Retinal pigment epithelial cell (primary cell): Measurements from ENCODE around the gene MAP3K13.
"Not testable (repeated sequence)": the region's sequence is repeated elsewhere in the genome, so short reads cannot be mapped to it uniquely, and the experiment has no call there.

Experiments used
- DNase-seq: peaks from one replicate; pipeline ENCODE4 v3.0.0-alpha.2; 2010; ENCODE audit warnings: low read depth
- H3K4me3 ChIP-seq: 2 replicates; pipeline ENCODE4 v1.5.1; 2011; ENCODE audit warnings: mild to moderate bottlenecking, low read length, control low read depth, moderate library complexity
- CTCF ChIP-seq: conservative IDR thresholded peaks from 2 replicates; pipeline ENCODE4 v1.5.1; 2011; ENCODE audit warnings: low read depth, low read length, control low read depth, inconsistent platforms

MAP3K13 gene

GRCh38 chr3:185409957-185410356, 47.0 kb downstream of the MAP3K13 start:
- no peak for DNase-seq
- H3K4me3 ChIP-seq, result no peak overlapping the region
- TF ChIP-seq CTCF, result no peak

GRCh38 chr3:185411133-185411532, 48.2 kb downstream of the MAP3K13 start:
- no peak for DNase-seq
- no peak overlapping the region for H3K4me3 ChIP-seq
- TF ChIP-seq CTCF, result no peak

GRCh38 chr3:185416513-185416912, 53.6 kb downstream of the MAP3K13 start:
- H3K4me3 ChIP-seq, result no peak overlapping the region
- TF ChIP-seq CTCF, result no peak
- DNase-seq, result no peak

- DNase-seq, H3K4me3 ChIP-seq: not testable (repeated sequence)
These were observed 55.6 kb downstream of the MAP3K13 start for GRCh38 chr3:185418561-185418977.

GRCh38 chr3:185420762-185421161, 57.8 kb downstream of the MAP3K13 start:
- no peak for TF ChIP-seq CTCF
- H3K4me3 ChIP-seq, result no peak overlapping the region
- DNase-seq, result no peak

GRCh38 chr3:185421577-185422232, 58.8 kb downstream of the MAP3K13 start:
- no peak for DNase-seq
- H3K4me3 ChIP-seq, result no peak overlapping the region
- no peak for TF ChIP-seq CTCF

GRCh38 chr3:185422677-185423076, 59.7 kb downstream of the MAP3K13 start:
- H3K4me3 ChIP-seq, result no peak overlapping the region
- no peak for TF ChIP-seq CTCF
- no peak for DNase-seq
